ENCODE results near the gene ARHGAP28. TPM values are rescaled to one million over a fixed set of nuclear protein-coding genes. Genes with fewer than 3 reads are reported as not detected.
"Not testable (repeated sequence)": the region's sequence is repeated elsewhere in the genome, so short reads cannot be mapped to it uniquely, and the experiment has no call there.

ARHGAP28 gene
- total and polyA plus RNA-seq, 4 experiments from 2014 or later = not detected

- CTCF ChIA-PET (ENCODE audit: partially characterized antibody) = no interaction called here
- H3K36me3 Mint-ChIP-seq = no peaks in the 10 kb centered on the region
- H3K4me1 Mint-ChIP-seq = no peaks in the 10 kb centered on the region
- H3K4me3 Mint-ChIP-seq = no peak overlapping the region
- Histone ChIP-seq H3K36me3 (ENCODE audit: insufficient read depth, low read length) (no peaks in the 10 kb centered on the region), H3K27ac (ENCODE audit: low read depth, low read length) (no peak overlapping the region), H3K4me1 (ENCODE audit: insufficient read depth, low read length) (no peaks in the 10 kb centered on the region), H3K27me3 (ENCODE audit: insufficient read depth, low read length) (no peaks in the 10 kb centered on the region), H3K9me3 (ENCODE audit: control insufficient read depth in 1 of 2, low read length in 2 of 2) (no peaks in the 10 kb centered on the region), H3K4me3 (ENCODE audit: low read length in 2 of 2) (no peak overlapping the region)
- no peak for DNase-seq
- intact Hi-C loops (cut with micrococcal nuclease) = no loop called here
- POLR2A ChIA-PET (ENCODE audit: partially characterized antibody) = no interaction called here
- no peaks in the 10 kb centered on the region for H3K27me3 Mint-ChIP-seq
- H3K27ac Mint-ChIP-seq = no peak overlapping the region
- peaks cover 0 to 17% (median 1%) of the 10 kb centered on the region in 8 donors for H3K9me3 Mint-ChIP-seq
Observed at GRCh38 chr18:6934859-6935258, 205.3 kb downstream of the ARHGAP28 start.

GRCh38 chr18:6938003-6938402 is 208.5 kb downstream of the ARHGAP28 start:
- CTCF ChIA-PET (ENCODE audit: partially characterized antibody) = no interaction called here
- Histone ChIP-seq H3K27ac (ENCODE audit: low read depth, low read length) (no peak overlapping the region), H3K27me3 (ENCODE audit: insufficient read depth, low read length) (no peaks in the 10 kb centered on the region), H3K4me3 (ENCODE audit: low read length in 2 of 2) (no peak overlapping the region), H3K36me3 (ENCODE audit: insufficient read depth, low read length) (no peaks in the 10 kb centered on the region), H3K9me3 (ENCODE audit: control insufficient read depth in 1 of 2, low read length in 2 of 2) (no peaks in the 10 kb centered on the region), H3K4me1 (ENCODE audit: insufficient read depth, low read length) (no peaks in the 10 kb centered on the region)
- Mint-ChIP-seq H3K27ac (no peak overlapping the region), H3K4me3 (peak overlapping the region in 1 of 8 donors; percentile 6), H3K36me3 (no peaks in the 10 kb centered on the region), H3K27me3 (no peaks in the 10 kb centered on the region), H3K4me1 (no peaks in the 10 kb centered on the region), H3K9me3 (peaks cover 0 to 12% (median 3%) of the 10 kb centered on the region in 8 donors)
- POLR2A ChIA-PET (ENCODE audit: partially characterized antibody) = no interaction called here
- intact Hi-C loops (cut with micrococcal nuclease) = no loop called here
- no peak for DNase-seq

GRCh38 chr18:6938403-6938802 is 208.9 kb downstream of the ARHGAP28 start:
- H3K9me3 ChIP-seq (ENCODE audit: control insufficient read depth in 1 of 2, low read length in 2 of 2); H3K27me3 ChIP-seq (ENCODE audit: insufficient read depth, low read length); POLR2A ChIA-PET (ENCODE audit: partially characterized antibody); H3K4me1 ChIP-seq (ENCODE audit: insufficient read depth, low read length); H3K4me3 Mint-ChIP-seq; DNase-seq; H3K4me3 ChIP-seq (ENCODE audit: low read length in 2 of 2); H3K36me3 ChIP-seq (ENCODE audit: insufficient read depth, low read length); H3K4me1 Mint-ChIP-seq; H3K36me3 Mint-ChIP-seq; H3K27me3 Mint-ChIP-seq; CTCF ChIA-PET (ENCODE audit: partially characterized antibody); intact Hi-C loops (cut with micrococcal nuclease); H3K27ac Mint-ChIP-seq; H3K27ac ChIP-seq (ENCODE audit: low read depth, low read length): not testable (repeated sequence)
- peaks cover 0 to 12% (median 3%) of the 10 kb centered on the region in 8 donors for H3K9me3 Mint-ChIP-seq

GRCh38 chr18:6939972-6940371 is 210.5 kb downstream of the ARHGAP28 start:
- H3K27me3 Mint-ChIP-seq = no peaks in the 10 kb centered on the region
- POLR2A ChIA-PET (ENCODE audit: partially characterized antibody) = no interaction called here
- H3K27me3 ChIP-seq (ENCODE audit: insufficient read depth, low read length) = no peaks in the 10 kb centered on the region
- no peaks in the 10 kb centered on the region for H3K36me3 ChIP-seq (ENCODE audit: insufficient read depth, low read length)
- intact Hi-C loops (cut with micrococcal nuclease) = no loop called here
- no peak overlapping the region for H3K27ac ChIP-seq (ENCODE audit: low read depth, low read length)
- H3K4me3 ChIP-seq (ENCODE audit: low read length in 2 of 2) = no peak overlapping the region
- no peaks in the 10 kb centered on the region for H3K36me3 Mint-ChIP-seq
- no peaks in the 10 kb centered on the region for H3K4me1 ChIP-seq (ENCODE audit: insufficient read depth, low read length)
- CTCF ChIA-PET (ENCODE audit: partially characterized antibody) = no interaction called here
- no peaks in the 10 kb centered on the region for H3K4me1 Mint-ChIP-seq
- peaks cover 0 to 7% (median 2%) of the 10 kb centered on the region in 8 donors for H3K9me3 Mint-ChIP-seq
- no peaks in the 10 kb centered on the region for H3K9me3 ChIP-seq (ENCODE audit: control insufficient read depth in 1 of 2, low read length in 2 of 2)
- H3K27ac Mint-ChIP-seq = no peak overlapping the region
- DNase-seq = no peak
- H3K4me3 Mint-ChIP-seq = no peak overlapping the region

GRCh38 chr18:6940451-6940850 is 210.9 kb downstream of the ARHGAP28 start:
- H3K36me3 Mint-ChIP-seq = no peaks in the 10 kb centered on the region
- intact Hi-C loops (cut with micrococcal nuclease) = no loop called here
- no peak overlapping the region for H3K4me3 ChIP-seq (ENCODE audit: low read length in 2 of 2)
- H3K27ac Mint-ChIP-seq = no peak overlapping the region
- POLR2A ChIA-PET (ENCODE audit: partially characterized antibody) = no interaction called here
- no peaks in the 10 kb centered on the region for H3K4me1 Mint-ChIP-seq
- H3K4me3 Mint-ChIP-seq = no peak overlapping the region
- H3K27ac ChIP-seq (ENCODE audit: low read depth, low read length) = no peak overlapping the region
- no peaks in the 10 kb centered on the region for H3K36me3 ChIP-seq (ENCODE audit: insufficient read depth, low read length)
- no peak for DNase-seq
- H3K9me3 Mint-ChIP-seq = peaks cover 0 to 7% (median under 1%) of the 10 kb centered on the region in 8 donors
- H3K27me3 Mint-ChIP-seq = no peaks in the 10 kb centered on the region
- H3K27me3 ChIP-seq (ENCODE audit: insufficient read depth, low read length) = no peaks in the 10 kb centered on the region
- H3K4me1 ChIP-seq (ENCODE audit: insufficient read depth, low read length) = no peaks in the 10 kb centered on the region
- no peaks in the 10 kb centered on the region for H3K9me3 ChIP-seq (ENCODE audit: control insufficient read depth in 1 of 2, low read length in 2 of 2)
- CTCF ChIA-PET (ENCODE audit: partially characterized antibody) = no interaction called here

GRCh38 chr18:6941996-6942395 is 212.5 kb downstream of the ARHGAP28 start:
- H3K4me1 Mint-ChIP-seq = no peaks in the 10 kb centered on the region
- DNase-seq = no peak
- H3K27me3 ChIP-seq (ENCODE audit: insufficient read depth, low read length) = no peaks in the 10 kb centered on the region
- H3K4me3 Mint-ChIP-seq = no peak overlapping the region
- no peaks in the 10 kb centered on the region for H3K4me1 ChIP-seq (ENCODE audit: insufficient read depth, low read length)
- H3K27ac ChIP-seq (ENCODE audit: low read depth, low read length) = no peak overlapping the region
- CTCF ChIA-PET (ENCODE audit: partially characterized antibody) = no interaction called here
- no peaks in the 10 kb centered on the region for H3K27me3 Mint-ChIP-seq
- H3K36me3 Mint-ChIP-seq = no peaks in the 10 kb centered on the region
- POLR2A ChIA-PET (ENCODE audit: partially characterized antibody) = no interaction called here
- intact Hi-C loops (cut with micrococcal nuclease) = no loop called here
- H3K27ac Mint-ChIP-seq = no peak overlapping the region
- H3K9me3 Mint-ChIP-seq = peaks cover 0 to 3% (median 2%) of the 10 kb centered on the region in 8 donors
- H3K36me3 ChIP-seq (ENCODE audit: insufficient read depth, low read length) = no peaks in the 10 kb centered on the region
- no peak overlapping the region for H3K4me3 ChIP-seq (ENCODE audit: low read length in 2 of 2)
- no peaks in the 10 kb centered on the region for H3K9me3 ChIP-seq (ENCODE audit: control insufficient read depth in 1 of 2, low read length in 2 of 2)

GRCh38 chr18:6942742-6943141 is 213.2 kb downstream of the ARHGAP28 start:
- POLR2A ChIA-PET (ENCODE audit: partially characterized antibody) = no interaction called here
- H3K4me3 ChIP-seq (ENCODE audit: low read length in 2 of 2) = no peak overlapping the region
- H3K9me3 ChIP-seq (ENCODE audit: control insufficient read depth in 1 of 2, low read length in 2 of 2) = no peaks in the 10 kb centered on the region
- no peaks in the 10 kb centered on the region for H3K36me3 Mint-ChIP-seq
- intact Hi-C loops (cut with micrococcal nuclease) = no loop called here
- no peaks in the 10 kb centered on the region for H3K27me3 ChIP-seq (ENCODE audit: insufficient read depth, low read length)
- H3K27ac Mint-ChIP-seq = no peak overlapping the region
- peaks cover 0 to 3% (median 2%) of the 10 kb centered on the region in 8 donors for H3K9me3 Mint-ChIP-seq
- no peaks in the 10 kb centered on the region for H3K27me3 Mint-ChIP-seq
- CTCF ChIA-PET (ENCODE audit: partially characterized antibody) = no interaction called here
- DNase-seq = no peak
- no peak overlapping the region for H3K4me3 Mint-ChIP-seq
- H3K4me1 Mint-ChIP-seq = no peaks in the 10 kb centered on the region
- no peaks in the 10 kb centered on the region for H3K4me1 ChIP-seq (ENCODE audit: insufficient read depth, low read length)
- no peak overlapping the region for H3K27ac ChIP-seq (ENCODE audit: low read depth, low read length)
- H3K36me3 ChIP-seq (ENCODE audit: insufficient read depth, low read length) = no peaks in the 10 kb centered on the region

- POLR2A ChIA-PET (ENCODE audit: partially characterized antibody) = no interaction called here
Observed at GRCh38 chr18:6943143-6943542, 213.6 kb downstream of the ARHGAP28 start.

More at GRCh38 chr18:6943143-6943542, 213.6 kb downstream of the ARHGAP28 start:
- Mint-ChIP-seq H3K4me1 (no peaks in the 10 kb centered on the region), H3K27ac (no peak overlapping the region), H3K4me3 (no peak overlapping the region), H3K27me3 (no peaks in the 10 kb centered on the region), H3K36me3 (no peaks in the 10 kb centered on the region), H3K9me3 (peaks cover 0 to 3% (median 2%) of the 10 kb centered on the region in 8 donors)
- Histone ChIP-seq H3K36me3 (ENCODE audit: insufficient read depth, low read length) (no peaks in the 10 kb centered on the region), H3K9me3 (ENCODE audit: control insufficient read depth in 1 of 2, low read length in 2 of 2) (no peaks in the 10 kb centered on the region), H3K27ac (ENCODE audit: low read depth, low read length) (no peak overlapping the region), H3K4me3 (ENCODE audit: low read length in 2 of 2) (no peak overlapping the region), H3K27me3 (ENCODE audit: insufficient read depth, low read length) (no peaks in the 10 kb centered on the region), H3K4me1 (ENCODE audit: insufficient read depth, low read length) (no peaks in the 10 kb centered on the region)
- CTCF ChIA-PET (ENCODE audit: partially characterized antibody) = no interaction called here
- DNase-seq = no peak
- intact Hi-C loops (cut with micrococcal nuclease) = no loop called here
